Motor neuron (in vitro differentiated cells): ENCODE measurements around the gene PMFBP1. TPM values are rescaled to one million over a fixed set of nuclear protein-coding genes. Genes with fewer than 3 reads are reported as not detected.

Experiments
- ATAC-seq, 8 experiments: fragments of 200-7000 bp; cut with Tn5 transposase; replicated peaks in 6 of 8; 2 replicates each; pipeline ENCODE4 v1.8.0; 2021; ENCODE audit warnings: mild to moderate bottlenecking in 8 of 8, moderate library complexity in 8 of 8
- H3K27ac ChIP-seq, 2 donors: fragments of 250-450 bp; sonication (Bioruptor Pico); 2 replicates each; pipeline ENCODE4 v1.9.0; 2021; ENCODE audit warnings: antibody characterized with exemption in 2 of 2, mild to moderate bottlenecking in 2 of 2, moderate library complexity in 1 of 2
- H3K4me1 ChIP-seq, 2 donors: fragments of 250-450 bp; sonication (Bioruptor Pico); replicated peaks in 1 of 2; 2 replicates each; pipeline ENCODE4 v1.6.1; 2021; ENCODE audit warnings: antibody characterized with exemption in 2 of 2, mild to moderate bottlenecking in 2 of 2, moderate library complexity in 1 of 2
- H3K4me3 ChIP-seq, 5 donors: fragments of 250-450 bp; sonication (Bioruptor Pico); 2 replicates each; pipeline ENCODE4 v1.9.0; 2021; ENCODE audit warnings: antibody characterized with exemption in 5 of 5, mild to moderate bottlenecking in 5 of 5, moderate library complexity in 4 of 5
- WGBS, 10 experiments: fragments of 450-650 bp; shearing (Covaris generic); methylation state at CpG; one replicate each; pipeline ENCODE4 v1.0.0; 2022; 5-methylcytosine and 5-hydroxymethylcytosine counted together
- in situ Hi-C, 9 experiments: fragments of 400-800 bp; cut with MboI; loops; one replicate each; pipeline ENCODE4 v1.15.0; 2021; ENCODE audit warnings: low sequenced_read_pairs in 9 of 9, low pct_unique_long_range_greater_than_20kb in 2 of 9; ENCODE audit not compliant: unreplicated experiment in 9 of 9
- total RNA-seq, 8 experiments: library from RNA; unstranded; fragments of 300-600 nt; gene quantifications; 2 replicates each; pipeline versions ENCODE4 v1.2.3 to v1.2.4, GENCODE V29; 2022

Gene PMFBP1
- total RNA-seq, 8 experiments from 2014 or later: 0.76 to 6.7 (median 1.5) TPM

GRCh38 chr16:72107371-72107770 lies 64.6 kb downstream of the PMFBP1 start:
- WGBS, 10 experiments: 84 to 100% (median 100%) methylated on average over 1 to 8 of the region's 17 CpGs; no CpG with 5 or more reads in 4 of the 10 experiments
- Histone ChIP-seq H3K4me1 (no peaks in the 10 kb centered on the region), H3K27ac (no peak overlapping the region), H3K4me3 (no peak overlapping the region)
- ATAC-seq: no peak
- in situ Hi-C loops: no loop called here

DNA sequence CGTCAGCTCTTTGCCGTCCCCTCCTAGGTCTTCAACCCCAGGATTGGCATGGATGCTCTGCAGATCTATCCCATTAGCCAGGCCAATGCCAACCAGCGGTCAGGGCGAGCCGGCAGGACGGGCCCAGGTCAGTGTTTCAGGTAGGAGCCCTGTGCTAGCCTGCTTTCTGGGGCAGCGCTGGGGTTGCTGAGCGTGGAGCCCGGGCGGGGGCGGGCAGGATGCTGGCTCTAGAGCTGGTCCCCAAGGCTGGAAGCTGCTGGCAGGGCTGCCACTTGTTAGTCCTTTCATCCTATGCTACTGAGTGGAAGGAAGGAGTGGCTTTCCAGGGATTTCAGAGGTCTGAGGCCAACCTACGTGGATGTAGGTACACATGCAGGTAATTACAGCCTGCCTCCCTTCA lies 66.0 kb downstream of the PMFBP1 start:
- no peak overlapping the region for H3K27ac ChIP-seq
- in situ Hi-C loops: no loop called here
- no peak overlapping the region for H3K4me3 ChIP-seq
- no peak for ATAC-seq
- no peaks in the 10 kb centered on the region for H3K4me1 ChIP-seq
- WGBS, 10 experiments: 90 to 100% (median 100%) methylated on average over 2 to 4 of the region's 12 CpGs; no CpG with 5 or more reads in 6 of the 10 experiments

DNA sequence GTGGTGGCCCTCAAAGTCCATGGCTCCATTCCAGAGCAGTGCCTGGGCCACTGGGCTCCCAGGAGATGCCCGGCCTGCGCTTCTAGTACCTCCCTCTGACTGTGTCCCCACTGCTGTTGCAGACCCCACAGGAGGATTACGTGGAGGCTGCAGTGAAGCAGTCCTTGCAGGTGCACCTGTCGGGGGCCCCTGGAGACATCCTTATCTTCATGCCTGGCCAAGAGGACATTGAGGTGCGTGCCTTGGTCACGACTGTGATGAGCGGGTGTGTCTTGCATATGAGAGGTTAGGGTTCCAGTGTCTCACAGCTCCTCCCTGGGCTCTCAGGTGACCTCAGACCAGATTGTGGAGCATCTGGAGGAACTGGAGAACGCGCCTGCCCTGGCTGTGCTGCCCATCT lies 67.0 kb downstream of the PMFBP1 start:
- no peaks in the 10 kb centered on the region for H3K4me1 ChIP-seq
- in situ Hi-C loops: no loop called here
- WGBS, 10 experiments: 87 to 100% (median 100%) methylated on average over 1 to 3 of the region's 9 CpGs; no CpG with 5 or more reads in 6 of the 10 experiments
- no peak for ATAC-seq
- no peak overlapping the region for H3K27ac ChIP-seq
- H3K4me3 ChIP-seq: no peak overlapping the region

GRCh38 chr16:72101195-72101594 lies 70.8 kb downstream of the PMFBP1 start:
- H3K27ac ChIP-seq: no peak overlapping the region
- H3K4me3 ChIP-seq: no peak overlapping the region
- ATAC-seq: no peak
- H3K4me1 ChIP-seq: no peaks in the 10 kb centered on the region
- 80 to 100% (median 90%) methylated on average over 2 to 8 of the region's 10 CpGs; no CpG with 5 or more reads in 3 of the 10 experiments for WGBS, 10 experiments
- in situ Hi-C loops: no loop called here

- peaks cover 7 to 10% of the 10 kb centered on the region in 2 donors for H3K4me1 ChIP-seq
- H3K27ac ChIP-seq: no peak overlapping the region
- H3K4me3 ChIP-seq: no peak overlapping the region
- ATAC-seq: peak; percentile 69 to 98 (median 84)
- in situ Hi-C loops: no loop called here
- 70 to 100% (median 85%) methylated on average over 1 to 10 of the region's 12 CpGs; no CpG with 5 or more reads in 6 of the 10 experiments for WGBS, 10 experiments
These were observed 72.6 kb downstream of the PMFBP1 start for GRCh38 chr16:72099377-72099818.

- in situ Hi-C loops: no loop called here
- H3K27ac ChIP-seq: no peak overlapping the region
- 92 to 100% methylated on average over 1 to 4 of the region's 15 CpGs; no CpG with 5 or more reads in 8 of the 10 experiments for WGBS, 10 experiments
- peaks cover 7 to 10% of the 10 kb centered on the region in 2 donors for H3K4me1 ChIP-seq
- ATAC-seq: peak in 6 of 8 experiments; percentile 13 to 27 (median 19)
- H3K4me3 ChIP-seq: no peak overlapping the region
These were observed 73.0 kb downstream of the PMFBP1 start for GRCh38 chr16:72098936-72099335.

DNA sequence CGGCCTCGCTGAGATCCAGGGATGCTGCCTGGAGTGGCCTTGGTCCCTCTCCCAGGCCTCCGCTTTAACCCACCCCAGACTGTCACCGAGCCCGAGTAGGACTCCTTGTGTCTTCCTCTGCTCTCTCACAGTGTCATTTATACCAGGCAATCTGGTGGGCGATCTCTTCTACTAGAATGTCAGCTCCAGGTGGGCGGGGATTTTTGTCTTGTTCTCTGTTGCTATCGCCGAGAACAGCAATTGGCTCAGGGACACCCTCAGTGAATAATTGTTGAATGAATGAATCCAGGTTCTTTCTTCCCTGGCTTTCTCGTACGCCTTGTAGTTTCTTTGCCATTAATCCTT lies 77.7 kb downstream of the PMFBP1 start:
- Histone ChIP-seq H3K4me3 (peak overlapping the region; percentile 62 to 89 (median 82)), H3K27ac (peak overlapping the region; percentile 91 to 95), H3K4me1 (peaks cover 14 to 26% of the 10 kb centered on the region in 2 donors)
- in situ Hi-C loops: no loop called here
- WGBS, 10 experiments: 0 to 21% (median 2%) methylated on average over 2 to 9 of the region's 11 CpGs; no CpG with 5 or more reads in 2 of the 10 experiments
- peak; percentile 0 to 10 (median 0) for ATAC-seq

DNA sequence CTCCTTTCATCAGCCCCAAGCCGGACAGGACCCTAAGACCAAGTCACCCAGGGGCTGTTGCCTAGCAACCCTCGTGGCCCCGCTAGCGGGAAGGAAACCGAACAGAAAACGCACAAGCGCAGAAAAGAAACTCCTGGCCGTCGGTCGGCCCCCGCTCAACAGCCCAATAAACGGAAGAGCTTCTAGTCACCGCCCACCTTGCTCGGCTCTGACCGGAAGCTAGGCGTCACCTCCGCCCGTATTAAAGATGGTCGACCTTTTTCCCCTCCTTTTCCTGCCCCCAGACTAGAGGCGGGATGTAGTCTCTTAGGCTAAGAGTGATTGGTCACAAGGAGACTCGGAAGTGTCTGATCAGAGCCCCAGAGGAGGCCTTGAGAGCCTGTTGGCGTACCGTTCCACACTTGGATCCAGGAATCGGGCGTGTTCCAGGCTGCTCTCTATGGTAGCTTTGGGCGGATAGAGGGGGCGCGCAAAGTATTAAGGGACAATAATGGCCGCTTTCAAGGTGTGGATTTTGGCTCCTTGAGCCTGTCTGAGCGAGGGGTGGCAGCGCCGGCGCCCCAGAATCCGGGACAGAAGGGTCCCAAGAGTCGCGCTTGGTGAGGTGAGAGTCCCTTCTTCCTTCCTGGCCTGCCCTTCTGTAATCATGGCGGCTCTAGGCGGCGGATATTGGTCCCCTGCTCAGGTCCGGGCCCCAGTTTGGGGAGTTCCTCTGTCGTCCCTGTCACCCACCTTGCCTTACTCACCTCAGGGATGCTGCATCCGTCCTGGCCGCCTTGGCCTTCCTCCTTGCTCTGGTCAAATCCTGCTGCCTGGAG lies 78.3 kb downstream of the PMFBP1 start, which contains the start of the genes DHX38 and TXNL4B:
DHX38 (plus strand) TSS at position 400 of the 818 bp plus-strand sequence. CDS start 2,311 bp downstream, outside the sequence.
TXNL4B (minus strand) TSS at position 173 of the 818 bp plus-strand sequence. CDS start 2,871 bp downstream, outside the sequence.
- peak; percentile 94 to 98 (median 96) for ATAC-seq
- WGBS, 10 experiments: 0 to 2% (median 0%) methylated on average over 1 to 24 of the region's 43 CpGs; no CpG with 5 or more reads in 3 of the 10 experiments
- H3K4me1 ChIP-seq: peaks cover 14 to 26% of the 10 kb centered on the region in 2 donors
- in situ Hi-C loops: no loop called here
- peak within 1 kb of the TSS; percentile 62 to 89 (median 82) for H3K4me3 ChIP-seq
- H3K27ac ChIP-seq: peak within 1 kb of the TSS; percentile 91 to 95

GRCh38 chr16:72092832-72093447 lies 79.0 kb downstream of the PMFBP1 start:
- in situ Hi-C loops: no loop called here
- Histone ChIP-seq H3K4me3 (peak overlapping the region; percentile 62 to 89 (median 82)), H3K27ac (peak overlapping the region; percentile 49 to 82), H3K4me1 (peaks cover 14 to 26% of the 10 kb centered on the region in 2 donors)
- whole genome bisulfite sequencing, 10 experiments: 0 to 4% (median 0%) methylated on average over 2 to 17 of the region's 22 CpGs; no CpG with 5 or more reads in 3 of the 10 experiments
- ATAC-seq: peak in 3 of 8 experiments; percentile 4 to 5 (median 4)

DNA sequence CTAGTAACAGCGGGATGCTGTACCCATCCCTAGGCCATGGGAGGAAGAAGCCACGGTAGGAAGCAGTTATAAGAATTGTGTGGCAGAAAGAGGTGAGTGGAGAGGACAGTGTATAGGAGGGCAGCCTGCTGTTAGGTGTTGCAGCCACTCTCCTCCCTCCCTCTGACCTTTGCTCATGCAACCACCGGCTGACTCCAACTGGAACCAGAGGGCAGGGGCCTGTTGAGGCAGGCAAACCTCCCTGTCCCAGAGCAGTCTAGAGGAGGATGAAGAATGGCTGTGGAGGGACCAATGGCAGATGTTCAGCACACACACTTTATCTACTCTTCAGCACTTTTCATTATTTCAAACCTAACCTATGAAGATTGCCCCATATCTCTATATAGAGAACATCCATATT lies 80.7 kb downstream of the PMFBP1 start:
- WGBS, 10 experiments: 80 to 100% (median 92%) methylated on average over 1 to 3 of the region's 3 CpGs; no CpG with 5 or more reads in 4 of the 10 experiments
- Histone ChIP-seq H3K27ac (no peak overlapping the region), H3K4me1 (peaks cover 14 to 26% of the 10 kb centered on the region in 2 donors), H3K4me3 (peak overlapping the region in 1 of 5 donors; percentile 62)
- in situ Hi-C loops: no loop called here
- no peak for ATAC-seq

DNA sequence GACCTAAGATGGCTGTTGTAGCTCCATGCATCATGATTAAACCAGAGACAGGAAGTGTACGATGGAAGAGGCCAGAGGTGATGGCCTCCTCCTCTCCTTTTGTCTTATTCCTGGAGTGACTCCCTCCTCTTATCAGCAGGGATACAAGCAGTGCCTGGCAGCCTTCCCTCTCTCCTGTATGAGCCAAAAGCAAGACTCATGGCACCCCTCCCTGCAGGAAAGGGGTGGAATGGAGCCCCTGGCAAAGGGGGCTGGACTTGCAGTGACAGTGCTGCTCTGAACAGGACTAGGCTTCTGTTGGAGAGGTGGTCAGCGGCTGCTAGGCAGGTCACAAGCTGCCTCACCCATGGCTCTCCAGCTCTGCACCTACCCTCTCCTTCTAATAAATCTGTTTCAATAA lies 87.0 kb downstream of the PMFBP1 start:
- in situ Hi-C loops: no loop called here
- Histone ChIP-seq H3K4me1 (no peaks in the 10 kb centered on the region), H3K4me3 (no peak overlapping the region), H3K27ac (no peak overlapping the region)
- ATAC-seq: no peak
- WGBS, 10 experiments: 67 to 100% (median 83%) methylated on average over 1 to 2 of the region's 2 CpGs; no CpG with 5 or more reads in 4 of the 10 experiments

DNA sequence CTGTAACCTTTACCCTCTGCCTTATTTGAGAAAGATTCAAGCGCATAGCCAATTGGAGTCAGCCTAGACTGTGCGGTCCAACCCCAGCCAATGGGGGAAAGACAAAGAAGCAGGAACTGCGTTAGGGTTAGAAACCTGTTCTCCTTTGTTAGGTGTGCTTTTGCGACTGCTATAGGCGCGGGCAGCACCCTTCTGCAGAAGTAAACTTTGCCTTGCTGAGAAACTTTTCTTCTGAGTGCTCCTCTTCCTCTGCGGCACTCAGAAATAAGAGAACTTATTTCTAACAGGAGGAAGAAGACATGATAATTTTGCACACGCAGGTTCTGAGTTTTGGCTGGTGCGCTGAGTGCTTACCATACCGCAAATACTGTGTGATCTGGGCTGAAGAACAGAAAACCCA lies 87.5 kb downstream of the PMFBP1 start:
- whole genome bisulfite sequencing, 10 experiments: 92 to 100% (median 98%) methylated on average over 1 to 9 of the region's 10 CpGs; no CpG with 5 or more reads in 2 of the 10 experiments
- no peaks in the 10 kb centered on the region for H3K4me1 ChIP-seq
- in situ Hi-C loops: no loop called here
- no peak overlapping the region for H3K4me3 ChIP-seq
- H3K27ac ChIP-seq: no peak overlapping the region
- ATAC-seq: no peak
